GM13976 (cell line): ENCODE results near the gene ZDHHC20.

Experiments used
- DNase-seq: peaks from one replicate; pipeline ENCODE4 v3.0.0; 2012; ENCODE audit warnings: low spot score
- CTCF ChIP-seq: IDR thresholded peaks from 2 replicates; pipeline ENCODE4 v1.5.1; 2012; ENCODE audit warnings: borderline replicate concordance, mild to moderate bottlenecking; ENCODE audit not compliant: insufficient read depth; ENCODE audit errors: extremely low read depth, missing control alignments, control extremely low read depth
- in situ Hi-C: fragments of 300-500 bp; cut with MboI; formaldehyde crosslinking; loops from one replicate; pipeline ENCODE4 v1.12.0; 2022; ENCODE audit warnings: low sequenced_read_pairs, mixed read lengths, inconsistent platforms; ENCODE audit not compliant: unreplicated experiment

Gene ZDHHC20

GRCh38 chr13:21360463-21360862, 98.6 kb downstream of the ZDHHC20 start:
- no peak for DNase-seq
- in situ Hi-C loops = no loop called here
- TF ChIP-seq CTCF = no peak

DNA sequence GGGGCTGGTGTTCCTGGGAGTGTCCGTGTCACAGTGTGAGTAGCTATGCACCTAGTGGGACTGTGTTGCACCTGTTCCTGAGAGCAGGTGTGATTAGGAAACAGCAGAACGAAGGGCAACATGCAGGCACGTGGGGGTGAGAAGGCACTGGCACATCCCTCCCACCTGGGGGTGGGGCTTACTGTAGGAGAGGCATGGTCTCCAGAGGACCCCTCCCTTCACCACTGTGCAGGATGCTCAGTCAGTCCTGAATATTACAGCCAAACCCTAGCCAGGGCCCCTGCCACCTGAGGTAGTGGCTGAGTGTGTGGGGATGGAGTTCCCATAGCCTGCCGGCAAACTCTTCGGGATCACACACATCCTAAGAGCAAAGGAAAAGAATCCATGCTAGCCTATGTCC, 99.2 kb downstream of the ZDHHC20 start:
- no peak for TF ChIP-seq CTCF
- in situ Hi-C loops = no loop called here
- DNase-seq = no peak

DNA sequence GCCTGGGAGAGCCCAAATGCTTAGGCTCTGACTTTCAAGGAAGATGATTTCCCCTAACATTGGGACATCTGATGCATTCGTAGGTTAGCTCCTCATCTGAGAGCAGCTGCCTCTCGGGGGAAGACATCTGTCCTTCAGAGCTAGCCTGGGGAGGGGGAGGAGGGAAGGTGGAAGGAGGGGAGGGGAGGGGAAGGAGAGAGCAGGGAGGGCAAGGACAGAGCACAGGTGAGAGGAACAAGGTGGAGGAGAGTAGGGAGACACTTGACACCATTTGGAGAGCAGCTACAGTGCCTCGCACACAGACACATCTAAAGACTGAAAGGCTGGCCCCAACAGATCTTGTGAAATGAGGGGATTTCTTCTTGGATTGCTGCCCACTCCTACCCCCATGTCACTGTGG, 103.8 kb downstream of the ZDHHC20 start:
- in situ Hi-C loops = no loop called here
- no peak for DNase-seq
- TF ChIP-seq CTCF = no peak

DNA sequence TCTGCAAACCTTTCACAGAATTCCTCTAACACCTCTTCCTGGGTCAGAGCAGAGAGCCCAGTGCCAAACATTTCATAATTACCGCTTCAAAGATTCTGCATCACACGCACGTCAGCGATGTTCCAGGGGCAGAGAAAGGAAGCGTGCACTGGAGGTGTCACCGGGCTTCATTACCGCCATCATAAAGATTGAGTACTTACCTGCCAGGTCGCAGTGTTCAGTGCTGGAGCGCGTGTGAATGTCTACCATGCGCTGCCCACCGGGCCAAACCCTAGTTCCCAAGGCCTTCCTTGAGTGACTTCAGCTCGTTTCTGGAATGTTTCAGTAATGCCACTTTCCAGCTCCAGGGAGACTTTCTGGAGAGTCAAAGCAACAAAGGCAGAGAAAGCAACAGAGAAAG, 104.4 kb downstream of the ZDHHC20 start:
- TF ChIP-seq CTCF = no peak
- DNase-seq = no peak
- in situ Hi-C loops = no loop called here

GRCh38 chr13:21348488-21349120, 110.5 kb downstream of the ZDHHC20 start:
- TF ChIP-seq CTCF = no peak
- in situ Hi-C loops = no loop called here
- no peak for DNase-seq

- DNase-seq = no peak
- no peak for TF ChIP-seq CTCF
- in situ Hi-C loops = no loop called here
These were observed 111.3 kb downstream of the ZDHHC20 start for GRCh38 chr13:21347753-21348318.
